ENCODE measurements around the gene ZNF385B.
"Not testable (repeated sequence)": the region's sequence is repeated elsewhere in the genome, so short reads cannot be mapped to it uniquely, and the experiment has no call there.

ZNF385B gene

DNA sequence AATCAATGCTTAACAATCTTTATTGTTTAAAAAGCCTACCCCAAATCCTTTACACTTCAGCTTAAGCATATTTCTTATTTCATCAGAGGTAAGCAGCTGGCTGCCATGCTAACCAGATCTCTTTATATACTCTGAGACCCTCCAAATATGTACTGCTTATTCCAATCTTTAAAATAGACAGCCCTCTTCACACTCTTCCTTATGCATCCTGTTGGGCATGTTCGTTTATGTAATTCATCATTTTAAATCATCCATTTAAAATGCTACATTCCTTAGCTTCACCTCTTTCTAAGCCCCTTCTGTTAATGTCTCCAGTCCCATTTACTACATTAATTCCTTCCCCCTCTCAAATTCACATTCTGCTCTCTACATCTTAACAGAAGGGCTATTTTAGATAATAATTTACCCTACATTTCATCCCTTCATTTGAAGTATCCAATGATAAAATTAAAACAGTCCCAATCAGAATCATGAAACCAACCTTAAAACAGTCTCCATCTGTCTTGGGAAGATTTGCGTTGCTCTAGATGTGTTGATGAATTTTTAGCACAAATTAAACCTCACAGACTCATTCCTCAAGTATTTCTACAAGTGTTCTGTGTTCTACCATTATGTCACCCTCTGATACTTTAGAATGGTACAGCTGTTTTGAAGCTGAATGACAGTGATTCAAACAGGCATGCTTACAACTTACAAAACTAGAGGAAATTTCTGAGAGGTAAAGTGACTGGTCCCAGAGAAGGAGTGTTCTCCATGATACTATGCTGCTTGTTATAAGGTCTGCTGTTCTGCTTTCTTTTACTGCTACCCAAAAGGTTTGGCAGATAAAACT is 59.1 kb downstream of the ZNF385B start:
- no peak for DNase-seq (ENCODE audit: low spot score)

DNA sequence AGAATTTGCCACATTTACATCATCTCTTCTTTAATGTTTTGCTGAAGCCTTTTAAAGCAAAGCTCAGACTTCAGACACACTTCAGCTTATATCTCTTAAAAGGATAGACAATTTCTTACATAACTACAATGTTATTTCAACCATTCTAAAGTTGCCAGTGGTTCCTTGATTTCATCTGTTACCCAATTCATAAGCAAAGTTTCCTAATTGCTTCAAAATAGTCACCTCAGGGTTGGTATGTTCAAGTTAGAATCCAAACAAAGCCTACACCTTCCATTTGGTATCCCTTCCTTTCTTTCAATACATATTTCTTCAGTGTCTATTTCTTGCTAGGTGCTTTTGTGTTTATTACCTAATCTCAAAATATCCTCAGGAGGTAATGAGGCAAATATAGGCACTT is 60.6 kb downstream of the ZNF385B start:
- no peak for DNase-seq (ENCODE audit: low spot score)

DNA sequence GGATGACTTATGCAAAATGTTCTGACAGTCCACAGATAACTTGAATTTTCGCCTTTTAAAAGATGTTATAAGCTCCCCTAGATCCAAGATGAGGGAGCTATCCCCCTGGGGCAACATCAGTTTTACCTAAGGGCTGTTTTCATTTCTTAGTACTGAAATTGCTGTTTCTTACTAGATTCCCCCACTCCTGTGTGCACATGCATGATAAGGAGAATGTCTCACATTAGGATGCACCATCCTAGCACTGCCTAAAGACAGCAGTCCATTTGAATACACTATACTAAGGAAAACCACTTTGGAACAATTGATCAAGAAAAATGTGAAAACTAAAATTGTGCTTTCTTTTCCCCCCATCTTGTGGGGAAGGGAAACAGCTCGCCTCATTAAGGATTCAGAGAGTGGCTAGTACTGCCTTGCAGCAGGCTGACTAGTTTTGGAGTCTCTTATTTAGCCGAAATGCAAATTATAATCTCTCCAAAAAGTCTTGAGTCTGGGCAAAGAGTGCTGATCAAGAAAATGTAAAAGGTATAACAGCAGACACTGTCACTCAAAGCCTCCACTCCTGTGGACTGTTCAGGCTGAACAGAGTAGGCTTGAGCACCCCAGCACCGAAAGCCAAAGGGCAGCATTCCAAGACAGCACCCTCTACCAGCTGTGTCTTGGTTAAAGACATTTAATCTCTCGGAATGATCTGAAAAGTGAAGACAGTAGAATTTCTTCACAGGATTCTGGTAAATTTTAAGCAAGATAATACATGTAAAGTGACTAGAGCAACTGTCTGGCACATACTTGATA is 65.0 kb downstream of the ZNF385B start:
- DNase-seq (ENCODE audit: low spot score): no peak

GRCh38 chr2:179793902-179794301 is 67.5 kb downstream of the ZNF385B start:
- DNase-seq (ENCODE audit: low spot score): no peak

DNA sequence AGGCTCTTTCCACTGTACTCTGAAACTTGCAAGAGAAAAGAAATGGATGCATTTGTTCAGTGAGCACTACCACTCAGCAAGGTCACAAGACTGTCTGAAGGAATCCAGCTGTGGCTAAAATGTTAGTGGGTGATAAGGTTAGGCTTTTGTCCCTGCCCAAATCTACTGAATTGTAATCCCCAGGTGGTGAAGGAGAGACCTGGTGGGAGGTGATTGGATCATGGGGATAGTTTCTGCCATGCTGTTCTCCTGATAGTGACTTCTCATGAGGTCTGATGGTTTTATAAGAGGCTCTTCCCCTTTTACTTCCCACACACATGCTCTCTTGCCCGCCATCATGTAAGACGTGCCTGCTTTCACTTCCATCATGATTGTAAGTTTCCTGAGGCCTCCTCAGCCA is 68.2 kb downstream of the ZNF385B start:
- DNase-seq (ENCODE audit: low spot score): no peak

DNA sequence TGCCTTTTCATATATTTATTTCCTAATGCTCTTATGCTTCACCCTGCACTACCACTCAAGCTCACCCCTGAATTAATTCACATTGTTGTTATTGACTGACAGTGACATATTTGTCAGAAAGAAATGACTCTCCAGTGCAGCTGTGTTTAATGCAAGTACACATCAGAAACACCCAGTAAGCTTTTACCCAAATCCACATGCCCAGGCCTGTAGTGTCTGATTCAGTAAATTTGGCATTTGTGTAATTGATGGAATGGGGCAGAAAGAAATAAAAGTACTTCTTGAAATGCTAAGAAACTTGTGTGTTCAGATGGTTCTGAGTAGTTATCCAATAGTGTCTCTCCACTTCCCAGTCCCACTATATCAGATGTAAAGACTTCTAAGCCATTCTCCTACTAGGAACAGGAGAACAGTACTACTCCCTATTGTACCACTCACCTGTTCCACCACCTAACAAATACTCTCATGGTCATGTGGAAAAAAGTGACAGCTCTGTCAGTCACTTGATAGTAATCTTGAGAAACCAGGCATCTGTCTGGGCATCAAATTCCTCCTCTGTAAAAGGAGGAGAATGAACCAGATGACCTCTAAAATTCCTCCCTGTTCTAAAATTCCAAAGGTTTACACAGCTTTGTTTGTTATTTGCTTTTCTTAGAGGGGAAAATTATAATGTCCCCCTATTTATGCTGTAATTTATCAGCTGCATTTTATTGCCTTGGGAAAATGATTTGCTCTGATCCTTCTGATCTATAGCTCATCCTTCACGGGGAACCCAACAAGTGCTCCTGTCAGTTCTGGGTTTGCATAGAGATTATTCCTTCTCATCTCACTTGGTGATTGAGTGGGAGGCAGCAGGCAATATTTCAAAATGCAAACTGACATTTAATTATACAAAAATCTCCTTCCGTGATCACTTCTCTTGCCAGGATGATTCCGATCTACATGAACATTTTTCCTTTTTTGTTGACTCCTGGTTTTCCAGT is 70.9 kb downstream of the ZNF385B start:
- DNase-seq (ENCODE audit: low spot score): no peak

- DNase-seq (ENCODE audit: low spot score): no peak
These were observed 73.3 kb downstream of the ZNF385B start for GRCh38 chr2:179788104-179788503.

DNA sequence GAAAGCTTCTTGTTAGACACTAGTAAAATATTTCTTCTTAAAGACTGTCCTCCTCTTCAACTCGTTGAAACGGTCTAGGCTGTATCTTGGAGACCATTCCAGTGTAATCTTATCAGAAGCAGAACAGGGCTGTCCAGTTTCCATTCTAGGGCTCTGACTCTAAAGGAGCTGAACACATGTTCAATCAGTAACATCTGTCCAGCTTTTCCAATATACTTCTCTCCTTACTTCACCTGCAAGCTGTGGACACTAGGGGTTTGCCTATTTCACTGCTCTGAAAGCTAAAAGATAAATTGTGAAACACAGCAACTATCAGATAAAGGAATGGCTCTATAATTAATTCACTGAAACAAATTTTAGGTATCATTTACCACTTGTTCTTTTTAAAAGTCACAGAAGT is 73.8 kb downstream of the ZNF385B start:
- no peak for DNase-seq (ENCODE audit: low spot score)

DNA sequence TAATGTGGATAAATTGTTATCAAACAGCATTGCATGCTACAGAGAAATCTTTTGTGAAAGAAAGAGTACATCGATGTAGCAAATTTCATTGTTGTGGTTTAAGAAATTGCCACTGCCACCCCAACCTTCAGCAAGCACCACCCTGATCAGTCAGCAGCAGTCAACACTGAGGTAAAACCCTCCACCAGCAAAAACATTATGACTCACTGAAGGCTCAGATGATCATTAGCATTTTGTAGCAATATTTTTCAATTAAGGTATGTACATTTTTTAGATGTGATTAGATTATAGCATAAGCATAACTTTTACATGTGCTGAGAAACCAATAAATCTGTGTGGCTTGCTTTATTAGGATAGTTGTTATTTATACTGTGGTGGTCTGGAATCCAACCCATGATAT is 75.5 kb downstream of the ZNF385B start:
- no peak for DNase-seq (ENCODE audit: low spot score)

DNA sequence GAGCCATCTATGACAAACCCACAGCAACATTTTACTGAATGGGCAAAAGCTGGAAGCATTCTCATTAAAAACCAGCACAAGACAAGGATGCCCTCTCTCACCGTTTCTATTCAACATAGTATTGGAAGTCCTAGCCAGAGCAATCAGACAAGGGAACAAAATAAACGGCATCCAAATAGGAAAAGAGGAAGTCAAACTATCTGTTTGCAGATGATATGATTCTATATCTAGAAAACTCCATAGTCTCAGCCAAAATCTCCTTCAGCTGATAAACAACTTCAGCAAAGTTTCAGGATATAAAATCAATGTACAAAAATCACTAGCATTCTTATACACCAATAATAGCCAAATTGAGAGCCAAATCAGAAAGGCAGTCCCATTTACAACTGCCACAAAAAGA is 79.1 kb downstream of the ZNF385B start:
- DNase-seq (ENCODE audit: low spot score): not testable (repeated sequence)

DNA sequence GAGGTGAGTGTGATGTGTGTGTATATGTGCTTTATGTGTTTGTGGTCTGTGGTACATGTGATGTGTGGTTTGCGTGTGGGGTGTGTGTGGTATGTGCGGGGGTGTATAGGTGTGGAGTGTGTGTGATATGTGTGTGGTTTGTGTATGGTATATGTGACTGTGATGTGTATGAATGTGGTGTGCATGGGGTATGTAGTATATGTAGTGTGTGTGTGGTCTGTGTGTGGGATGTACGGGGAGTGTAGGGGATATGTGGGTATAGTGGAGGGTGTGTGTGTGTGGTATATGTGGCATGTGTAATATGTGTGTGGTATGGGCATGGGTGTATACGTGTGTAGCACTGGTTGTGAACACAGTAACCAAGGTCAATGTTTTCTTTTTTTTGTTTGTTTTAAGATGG is 87.4 kb downstream of the ZNF385B start:
- no peak for DNase-seq (ENCODE audit: low spot score)

DNA sequence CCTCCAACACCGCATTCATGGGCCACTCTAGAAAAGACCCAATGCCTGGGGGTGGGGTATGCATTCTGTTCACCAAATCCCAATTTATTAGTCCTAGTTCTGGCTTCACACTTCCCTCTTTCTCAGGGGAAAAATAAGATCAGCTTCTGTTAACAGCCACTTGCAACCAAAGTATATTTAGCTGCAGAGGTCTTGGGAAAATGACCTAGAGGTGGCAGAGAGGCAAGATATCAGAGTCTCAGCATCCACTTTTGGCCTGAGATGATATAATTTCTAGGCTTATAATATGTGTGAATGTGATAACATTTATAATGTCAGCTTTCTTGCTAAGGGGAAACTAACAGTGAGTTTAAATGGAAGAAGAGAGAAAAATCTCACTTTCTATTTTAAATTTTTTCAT is 89.1 kb downstream of the ZNF385B start:
- no peak for DNase-seq (ENCODE audit: low spot score)

- no peak for DNase-seq (ENCODE audit: low spot score)
These were observed 89.6 kb downstream of the ZNF385B start for GRCh38 chr2:179771791-179772190.

- DNase-seq (ENCODE audit: low spot score): no peak
These were observed 91.4 kb downstream of the ZNF385B start for GRCh38 chr2:179770029-179770428.

DNA sequence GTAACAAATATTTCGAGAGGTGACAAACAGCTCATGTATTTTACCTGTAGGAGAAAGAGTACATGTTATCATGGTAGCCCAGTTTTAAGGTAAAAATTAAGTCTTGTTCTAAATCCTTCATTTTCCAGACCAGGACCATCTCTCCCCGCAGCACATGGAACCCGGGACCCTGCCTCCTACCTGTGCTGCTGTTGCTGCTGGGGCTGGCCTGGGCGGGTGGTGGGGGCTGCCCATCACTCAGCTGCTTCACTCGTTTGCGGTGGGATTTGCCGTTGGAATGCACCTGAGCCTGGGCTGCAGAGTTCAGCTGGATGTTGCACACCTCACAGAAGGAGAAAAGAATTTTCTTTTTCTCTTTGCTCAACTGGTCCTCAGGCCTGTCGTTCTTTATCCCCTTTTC is 92.1 kb downstream of the ZNF385B start:
- no peak for DNase-seq (ENCODE audit: low spot score)

DNA sequence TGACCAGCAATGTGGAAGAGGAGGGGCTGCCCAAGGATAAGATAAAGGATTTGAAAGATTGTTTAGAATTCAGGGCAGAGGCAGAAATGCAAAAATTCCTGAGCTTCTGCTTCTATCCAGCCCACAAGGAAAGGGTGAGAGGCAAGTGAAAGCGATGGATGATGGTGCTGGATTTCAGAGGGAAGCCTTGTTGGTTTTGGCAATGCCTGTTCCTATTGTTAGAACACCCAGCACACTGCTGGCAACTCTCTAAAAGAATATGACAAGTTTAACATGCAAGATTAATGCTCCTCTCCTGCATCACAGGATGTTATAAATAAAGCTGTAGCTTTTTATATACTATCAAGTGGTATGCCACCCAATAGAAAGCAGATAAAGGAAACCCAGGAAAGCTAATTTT is 92.6 kb downstream of the ZNF385B start:
- DNase-seq (ENCODE audit: low spot score): no peak

- no peak for DNase-seq (ENCODE audit: low spot score)
These were observed 95.7 kb downstream of the ZNF385B start for GRCh38 chr2:179765666-179766065.

DNA sequence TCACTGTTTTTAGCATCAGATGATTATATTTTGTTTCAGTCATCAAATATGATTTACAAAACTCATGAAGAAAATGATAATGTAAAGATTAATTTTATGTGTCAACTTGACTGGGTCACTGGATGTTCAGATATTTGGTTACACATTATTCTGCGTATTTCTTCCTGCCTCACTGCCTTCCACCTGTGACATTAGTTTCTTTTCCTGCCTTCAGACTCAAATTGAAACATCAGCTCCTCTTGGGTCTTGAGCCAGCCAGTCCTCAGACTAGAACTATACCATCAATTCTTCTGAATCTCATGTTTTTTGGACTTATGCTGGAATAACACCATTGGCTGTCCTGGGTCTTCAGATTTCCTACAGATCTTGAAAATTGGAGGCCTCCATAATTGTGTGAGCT is 96.7 kb downstream of the ZNF385B start:
- no peak for DNase-seq (ENCODE audit: low spot score)

GRCh38 chr2:179758636-179759035 is 102.8 kb downstream of the ZNF385B start:
- no peak for DNase-seq (ENCODE audit: low spot score)

DNA sequence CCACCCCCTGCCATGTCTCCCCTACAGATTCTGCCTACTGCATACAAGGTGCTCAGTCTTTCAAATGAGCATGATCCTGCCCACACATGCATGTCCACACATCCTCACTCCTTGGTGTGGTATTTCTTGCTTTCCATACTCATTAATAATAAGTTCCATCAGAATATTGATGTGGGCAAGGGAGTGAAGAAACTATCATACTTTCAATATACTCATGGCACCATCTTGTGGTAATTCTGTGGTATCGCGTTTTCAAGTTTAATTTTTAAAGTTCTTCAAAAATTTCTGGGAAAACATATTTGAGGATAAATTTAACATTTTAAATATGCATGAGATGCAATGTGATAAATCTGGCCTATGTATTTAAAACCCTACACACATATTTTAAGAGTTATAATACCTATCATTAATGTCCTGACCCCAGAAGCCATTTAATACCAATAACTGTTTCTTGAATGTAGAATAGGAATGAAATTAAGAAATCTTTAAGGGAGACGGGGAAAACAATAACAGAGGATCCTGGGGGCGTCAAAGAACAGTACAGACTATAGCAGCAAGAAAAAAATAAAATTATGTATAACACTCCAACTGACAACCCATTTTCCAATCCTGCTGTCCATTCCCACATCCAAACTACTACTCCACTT is 110.1 kb downstream of the ZNF385B start:
- DNase-seq (ENCODE audit: low spot score): peak; percentile 31

GRCh38 chr2:179749210-179749609 is 112.2 kb downstream of the ZNF385B start:
- DNase-seq (ENCODE audit: low spot score): no peak

DNA sequence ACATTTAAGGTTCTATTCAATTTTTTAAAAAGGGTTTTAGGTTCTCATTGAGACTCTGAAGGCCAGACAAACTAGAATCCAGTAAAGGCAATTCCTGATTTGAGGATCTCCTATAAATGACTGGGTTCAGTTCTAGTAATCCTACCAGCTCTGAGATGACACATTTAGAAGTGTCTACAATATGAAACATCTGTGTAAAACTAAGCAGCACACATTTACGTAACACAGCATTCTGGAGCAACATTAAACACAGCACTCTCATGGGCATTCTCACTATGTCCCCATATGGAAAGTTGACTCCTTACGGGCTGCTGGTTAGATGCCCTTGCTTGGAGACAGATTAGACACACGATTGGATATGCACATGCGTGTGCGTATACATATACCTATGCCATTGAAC is 114.4 kb downstream of the ZNF385B start:
- no peak for DNase-seq (ENCODE audit: low spot score)
